Activated naive CD8-positive, alpha-beta T cell treated with anti-CD3 and anti-CD28 coated beads for 36 hours (primary cell): ENCODE results near the gene KCNC4. TPM values are rescaled to one million over a fixed set of nuclear protein-coding genes. Genes with fewer than 3 reads are reported as not detected.

Experiments used
- DNase-seq: peaks from one replicate; pipeline ENCODE4 v3.0.0; 2021
- H3K27ac Mint-ChIP-seq: one replicate; pipeline ENCODE4 v1.8.0; 2022; ENCODE audit warnings: mild to moderate bottlenecking, moderate library complexity, mixed read lengths
- H3K27me3 Mint-ChIP-seq: one replicate; pipeline ENCODE4 v1.8.0; 2022; ENCODE audit warnings: mild to moderate bottlenecking, mixed read lengths
- H3K36me3 Mint-ChIP-seq: one replicate; pipeline ENCODE4 v1.8.0; 2021; ENCODE audit warnings: mild to moderate bottlenecking, mixed read lengths
- H3K4me1 Mint-ChIP-seq: one replicate; pipeline ENCODE4 v1.8.0; 2021; ENCODE audit warnings: mixed read lengths
- H3K4me3 Mint-ChIP-seq: one replicate; pipeline ENCODE4 v1.8.0; 2022; ENCODE audit warnings: mild to moderate bottlenecking, moderate library complexity, mixed read lengths
- H3K9me3 Mint-ChIP-seq: one replicate; pipeline ENCODE4 v1.8.0; 2022; ENCODE audit warnings: mixed read lengths
- total RNA-seq, 2 experiments: library from RNA; stranded (reverse); gene quantifications; one replicate each; pipeline ENCODE4 v1.2.3, GENCODE V29; 2021

KCNC4 gene
- total RNA-seq, 2 experiments from 2014 or later, result 6.9 to 8.0 TPM

GRCh38 chr1:110228869-110229268 lies 18.8 kb downstream of the KCNC4 start:
- Mint-ChIP-seq H3K27ac (no peak overlapping the region), H3K27me3 (no peaks in the 10 kb centered on the region), H3K36me3 (peaks cover 3% of the 10 kb centered on the region), H3K4me1 (no peaks in the 10 kb centered on the region), H3K9me3 (no peaks in the 10 kb centered on the region), H3K4me3 (no peak overlapping the region)
- no peak for DNase-seq

GRCh38 chr1:110229348-110230001 lies 19.4 kb downstream of the KCNC4 start:
- H3K36me3 Mint-ChIP-seq, result peaks cover 1% of the 10 kb centered on the region
- no peaks in the 10 kb centered on the region for H3K27me3 Mint-ChIP-seq
- DNase-seq, result no peak
- H3K4me1 Mint-ChIP-seq, result peaks cover 3% of the 10 kb centered on the region
- no peak overlapping the region for H3K4me3 Mint-ChIP-seq
- no peak overlapping the region for H3K27ac Mint-ChIP-seq
- H3K9me3 Mint-ChIP-seq, result no peaks in the 10 kb centered on the region

GRCh38 chr1:110230381-110231199 lies 20.5 kb downstream of the KCNC4 start:
- H3K27me3 Mint-ChIP-seq, result no peaks in the 10 kb centered on the region
- DNase-seq, result no peak
- H3K4me1 Mint-ChIP-seq, result peaks cover 14% of the 10 kb centered on the region
- no peak overlapping the region for H3K4me3 Mint-ChIP-seq
- H3K9me3 Mint-ChIP-seq, result no peaks in the 10 kb centered on the region
- peaks cover 8% of the 10 kb centered on the region for H3K36me3 Mint-ChIP-seq
- H3K27ac Mint-ChIP-seq, result peak overlapping the region; percentile 25

- no peak overlapping the region for H3K4me3 Mint-ChIP-seq
- H3K27me3 Mint-ChIP-seq, result no peaks in the 10 kb centered on the region
- H3K27ac Mint-ChIP-seq, result no peak overlapping the region
- H3K9me3 Mint-ChIP-seq, result no peaks in the 10 kb centered on the region
- H3K36me3 Mint-ChIP-seq, result peaks cover 10% of the 10 kb centered on the region
- no peak for DNase-seq
- H3K4me1 Mint-ChIP-seq, result peaks cover 40% of the 10 kb centered on the region
Observed at GRCh38 chr1:110233861-110234260, 23.7 kb downstream of the KCNC4 start.

GRCh38 chr1:110234691-110235090 lies 24.6 kb downstream of the KCNC4 start:
- H3K36me3 Mint-ChIP-seq, result peaks cover 13% of the 10 kb centered on the region
- H3K27ac Mint-ChIP-seq, result peak overlapping the region; percentile 94
- no peaks in the 10 kb centered on the region for H3K27me3 Mint-ChIP-seq
- H3K4me1 Mint-ChIP-seq, result peaks cover 48% of the 10 kb centered on the region
- no peak overlapping the region for H3K4me3 Mint-ChIP-seq
- no peak for DNase-seq
- H3K9me3 Mint-ChIP-seq, result no peaks in the 10 kb centered on the region

GRCh38 chr1:110235181-110235833 lies 25.2 kb downstream of the KCNC4 start:
- Mint-ChIP-seq H3K27ac (peak overlapping the region; percentile 94), H3K36me3 (peaks cover 13% of the 10 kb centered on the region), H3K4me3 (peak overlapping the region; percentile 19), H3K27me3 (no peaks in the 10 kb centered on the region), H3K4me1 (peaks cover 49% of the 10 kb centered on the region), H3K9me3 (no peaks in the 10 kb centered on the region)
- DNase-seq, result no peak

GRCh38 chr1:110235834-110236682 lies 25.9 kb downstream of the KCNC4 start:
- DNase-seq, result peak; percentile 46
- Mint-ChIP-seq H3K27me3 (no peaks in the 10 kb centered on the region), H3K27ac (peak overlapping the region; percentile 94), H3K36me3 (peaks cover 13% of the 10 kb centered on the region), H3K4me1 (peaks cover 49% of the 10 kb centered on the region), H3K9me3 (no peaks in the 10 kb centered on the region), H3K4me3 (peak overlapping the region; percentile 19)

GRCh38 chr1:110237386-110238152 lies 27.5 kb downstream of the KCNC4 start:
- no peaks in the 10 kb centered on the region for H3K9me3 Mint-ChIP-seq
- H3K27ac Mint-ChIP-seq, result no peak overlapping the region
- no peak overlapping the region for H3K4me3 Mint-ChIP-seq
- no peak for DNase-seq
- peaks cover 49% of the 10 kb centered on the region for H3K4me1 Mint-ChIP-seq
- H3K36me3 Mint-ChIP-seq, result peaks cover 15% of the 10 kb centered on the region
- no peaks in the 10 kb centered on the region for H3K27me3 Mint-ChIP-seq

GRCh38 chr1:110239441-110240430 lies 29.6 kb downstream of the KCNC4 start:
- Mint-ChIP-seq H3K9me3 (no peaks in the 10 kb centered on the region), H3K27ac (peak overlapping the region; percentile 47), H3K4me3 (no peak overlapping the region), H3K4me1 (peaks cover 52% of the 10 kb centered on the region), H3K36me3 (peaks cover 13% of the 10 kb centered on the region), H3K27me3 (no peaks in the 10 kb centered on the region)
- no peak for DNase-seq

GRCh38 chr1:110240476-110241210 lies 30.5 kb downstream of the KCNC4 start:
- Mint-ChIP-seq H3K36me3 (peaks cover 8% of the 10 kb centered on the region), H3K27ac (no peak overlapping the region), H3K4me3 (no peak overlapping the region), H3K27me3 (no peaks in the 10 kb centered on the region), H3K4me1 (peaks cover 43% of the 10 kb centered on the region), H3K9me3 (no peaks in the 10 kb centered on the region)
- DNase-seq, result no peak

- H3K27me3 Mint-ChIP-seq, result no peaks in the 10 kb centered on the region
- DNase-seq, result no peak
- no peaks in the 10 kb centered on the region for H3K9me3 Mint-ChIP-seq
- peaks cover 34% of the 10 kb centered on the region for H3K4me1 Mint-ChIP-seq
- peaks cover 8% of the 10 kb centered on the region for H3K36me3 Mint-ChIP-seq
- no peak overlapping the region for H3K27ac Mint-ChIP-seq
- H3K4me3 Mint-ChIP-seq, result no peak overlapping the region
Observed at GRCh38 chr1:110241516-110241915, 31.4 kb downstream of the KCNC4 start.

GRCh38 chr1:110242062-110242461 lies 31.9 kb downstream of the KCNC4 start:
- H3K27ac Mint-ChIP-seq, result no peak overlapping the region
- peaks cover 7% of the 10 kb centered on the region for H3K36me3 Mint-ChIP-seq
- H3K4me1 Mint-ChIP-seq, result peaks cover 30% of the 10 kb centered on the region
- no peak for DNase-seq
- no peak overlapping the region for H3K4me3 Mint-ChIP-seq
- H3K9me3 Mint-ChIP-seq, result no peaks in the 10 kb centered on the region
- no peaks in the 10 kb centered on the region for H3K27me3 Mint-ChIP-seq

- no peaks in the 10 kb centered on the region for H3K9me3 Mint-ChIP-seq
- no peak overlapping the region for H3K27ac Mint-ChIP-seq
- no peaks in the 10 kb centered on the region for H3K27me3 Mint-ChIP-seq
- H3K36me3 Mint-ChIP-seq, result peaks cover 7% of the 10 kb centered on the region
- H3K4me1 Mint-ChIP-seq, result peaks cover 26% of the 10 kb centered on the region
- no peak for DNase-seq
- no peak overlapping the region for H3K4me3 Mint-ChIP-seq
Observed at GRCh38 chr1:110242731-110243130, 32.6 kb downstream of the KCNC4 start.
